HFF-Myc (cell line): ENCODE results near the gene RAD54L.

ENCODE experiments used
- DNase-seq: peaks from one replicate; pipeline ENCODE4 v3.0.0-alpha.2; 2011; ENCODE audit warnings: low read depth; ENCODE audit errors: extremely low read depth
- H3K4me3 ChIP-seq: replicated peaks from 2 replicates; pipeline ENCODE4 v1.5.1; 2011; ENCODE audit warnings: low read depth, mild to moderate bottlenecking, control low read depth, low read length
- TF ChIP-seq, protein P1 (sequence below): IDR thresholded peaks from 2 replicates; pipeline ENCODE4 v1.5.1; 2012; ENCODE audit warnings: mild to moderate bottlenecking, low read depth, low read length, control low read depth; ENCODE audit errors: missing control alignments

RAD54L gene

DNA sequence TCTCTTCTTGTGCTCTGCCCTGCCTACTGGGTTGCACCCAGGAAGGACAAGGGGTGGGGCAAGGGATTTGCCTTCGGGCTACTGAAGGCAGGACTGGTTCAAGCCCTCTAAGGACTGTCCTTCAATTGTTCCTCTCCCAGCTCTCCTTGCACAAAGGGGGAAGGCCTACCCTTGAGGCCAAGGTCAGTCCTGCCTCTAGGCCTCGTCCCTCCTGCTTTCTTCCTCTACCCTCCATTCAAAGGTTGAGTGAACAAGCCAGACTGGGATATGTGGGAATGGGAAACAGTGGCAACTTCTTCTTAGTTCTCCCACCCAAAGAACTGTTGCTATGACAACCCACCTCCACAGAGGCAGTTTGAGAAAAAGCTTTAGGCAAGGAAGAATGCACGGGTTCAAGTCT, 41.8 kb upstream of the RAD54L start:
- H3K4me3 ChIP-seq = no peak overlapping the region
- TF ChIP-seq, protein P1, sequence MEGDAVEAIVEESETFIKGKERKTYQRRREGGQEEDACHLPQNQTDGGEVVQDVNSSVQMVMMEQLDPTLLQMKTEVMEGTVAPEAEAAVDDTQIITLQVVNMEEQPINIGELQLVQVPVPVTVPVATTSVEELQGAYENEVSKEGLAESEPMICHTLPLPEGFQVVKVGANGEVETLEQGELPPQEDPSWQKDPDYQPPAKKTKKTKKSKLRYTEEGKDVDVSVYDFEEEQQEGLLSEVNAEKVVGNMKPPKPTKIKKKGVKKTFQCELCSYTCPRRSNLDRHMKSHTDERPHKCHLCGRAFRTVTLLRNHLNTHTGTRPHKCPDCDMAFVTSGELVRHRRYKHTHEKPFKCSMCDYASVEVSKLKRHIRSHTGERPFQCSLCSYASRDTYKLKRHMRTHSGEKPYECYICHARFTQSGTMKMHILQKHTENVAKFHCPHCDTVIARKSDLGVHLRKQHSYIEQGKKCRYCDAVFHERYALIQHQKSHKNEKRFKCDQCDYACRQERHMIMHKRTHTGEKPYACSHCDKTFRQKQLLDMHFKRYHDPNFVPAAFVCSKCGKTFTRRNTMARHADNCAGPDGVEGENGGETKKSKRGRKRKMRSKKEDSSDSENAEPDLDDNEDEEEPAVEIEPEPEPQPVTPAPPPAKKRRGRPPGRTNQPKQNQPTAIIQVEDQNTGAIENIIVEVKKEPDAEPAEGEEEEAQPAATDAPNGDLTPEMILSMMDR = no peak
- DNase-seq = no peak

DNA sequence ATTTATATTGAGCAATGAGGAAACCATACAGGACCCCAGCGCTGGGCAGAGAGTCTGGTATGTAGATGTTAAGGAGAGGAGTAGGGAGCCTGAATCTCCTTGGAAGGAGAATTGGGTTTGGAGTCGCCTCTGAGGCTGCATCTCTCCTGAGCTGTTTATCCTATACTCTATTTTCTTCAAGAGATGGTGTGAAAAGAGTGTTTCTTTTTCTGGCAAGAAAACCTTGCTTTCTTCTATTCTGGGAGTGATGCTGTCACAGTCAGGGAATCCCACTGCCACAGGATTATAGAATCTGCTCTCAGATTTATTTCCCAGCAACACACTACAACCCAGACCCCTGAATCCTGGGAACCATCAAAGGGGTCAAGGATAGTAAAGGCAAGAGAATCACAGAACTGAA, 41.2 kb upstream of the RAD54L start:
- TF ChIP-seq, protein P1 = no peak
- no peak for DNase-seq
- H3K4me3 ChIP-seq = no peak overlapping the region

DNA sequence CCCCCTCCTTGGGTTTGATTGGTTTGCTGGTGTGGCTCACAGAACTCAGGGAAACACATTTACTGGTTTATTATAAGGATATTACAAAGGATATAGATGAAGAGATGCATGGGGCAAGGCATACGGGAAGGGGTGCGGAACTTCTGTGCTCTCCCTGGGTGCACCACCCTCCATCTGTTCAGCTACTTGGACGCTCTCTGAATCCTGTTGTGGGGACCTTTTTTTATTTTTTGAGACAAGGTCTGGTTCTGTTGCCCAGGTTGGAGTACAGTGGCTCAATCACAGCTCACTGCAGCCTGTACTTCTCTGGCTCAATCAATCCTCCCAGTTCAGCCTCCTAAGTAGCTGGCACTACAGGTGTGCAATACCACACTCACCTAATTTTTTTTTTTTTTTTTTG, 37.0 kb upstream of the RAD54L start:
- H3K4me3 ChIP-seq = no peak overlapping the region
- TF ChIP-seq, protein P1 = no peak
- DNase-seq = no peak

DNA sequence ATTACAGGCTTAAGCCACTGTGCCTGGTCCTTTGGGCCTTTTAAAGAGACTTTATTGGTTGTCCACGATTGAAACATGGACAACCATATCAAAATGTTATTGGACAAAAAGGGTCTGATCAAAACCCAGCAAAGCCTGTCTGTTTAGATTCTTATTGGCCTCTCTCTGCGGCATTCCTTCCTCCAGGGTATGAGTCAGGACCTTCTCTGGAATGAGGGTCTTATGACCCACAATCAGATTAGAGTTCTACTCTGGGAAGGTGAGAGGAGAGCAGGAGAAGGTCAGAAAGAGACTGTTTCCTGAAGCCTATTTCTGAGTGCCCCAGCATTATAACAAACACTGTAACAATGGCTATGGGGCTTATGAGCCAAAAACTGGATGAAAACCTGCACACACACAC, 36.5 kb upstream of the RAD54L start:
- TF ChIP-seq, protein P1 = no peak
- DNase-seq = no peak
- H3K4me3 ChIP-seq = no peak overlapping the region

DNA sequence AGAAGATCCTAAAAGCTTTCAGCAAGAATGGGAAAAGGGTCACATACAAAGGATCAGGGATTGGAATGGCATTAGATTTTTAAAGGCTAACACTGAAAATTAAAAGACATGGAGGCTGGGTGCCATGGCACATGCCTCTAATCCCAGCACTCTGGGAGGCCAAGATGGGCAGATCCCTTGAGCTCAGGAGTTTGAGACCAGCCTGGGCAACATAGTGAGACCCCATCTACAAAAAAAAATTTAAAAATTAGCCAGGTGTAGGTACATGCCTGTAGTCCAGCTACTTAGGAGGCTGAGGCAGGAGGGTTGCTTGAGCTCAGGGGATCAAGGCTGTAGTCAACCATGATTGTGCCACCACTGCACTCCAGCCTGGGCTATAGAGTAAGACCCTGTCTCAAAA, 32.1 kb upstream of the RAD54L start:
- no peak overlapping the region for H3K4me3 ChIP-seq
- TF ChIP-seq, protein P1 = no peak

DNA sequence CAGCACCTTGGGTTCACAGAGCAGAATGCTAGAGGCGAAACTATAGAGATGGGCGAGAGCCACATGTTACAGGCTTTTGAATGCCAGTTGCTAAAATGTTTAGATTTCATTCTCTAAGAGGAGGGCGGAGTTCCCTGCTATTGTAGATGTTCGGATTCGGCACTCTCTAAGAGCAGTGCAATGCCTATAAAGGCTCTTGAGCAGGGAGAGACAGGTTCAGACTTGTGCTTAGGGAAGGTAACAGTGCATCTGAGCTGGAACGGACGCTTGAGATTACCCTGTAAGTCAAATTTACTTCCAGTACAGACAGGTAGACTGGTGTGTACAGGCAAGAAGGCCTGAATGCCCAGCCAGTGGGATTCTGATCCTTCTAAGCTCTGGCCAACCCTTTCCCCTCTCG, 29.1 kb upstream of the RAD54L start:
- no peak overlapping the region for H3K4me3 ChIP-seq
- DNase-seq = no peak
- TF ChIP-seq, protein P1 = no peak

More for the DNA sequence above, 32.1 kb upstream of the RAD54L start:
- no peak for DNase-seq

DNA sequence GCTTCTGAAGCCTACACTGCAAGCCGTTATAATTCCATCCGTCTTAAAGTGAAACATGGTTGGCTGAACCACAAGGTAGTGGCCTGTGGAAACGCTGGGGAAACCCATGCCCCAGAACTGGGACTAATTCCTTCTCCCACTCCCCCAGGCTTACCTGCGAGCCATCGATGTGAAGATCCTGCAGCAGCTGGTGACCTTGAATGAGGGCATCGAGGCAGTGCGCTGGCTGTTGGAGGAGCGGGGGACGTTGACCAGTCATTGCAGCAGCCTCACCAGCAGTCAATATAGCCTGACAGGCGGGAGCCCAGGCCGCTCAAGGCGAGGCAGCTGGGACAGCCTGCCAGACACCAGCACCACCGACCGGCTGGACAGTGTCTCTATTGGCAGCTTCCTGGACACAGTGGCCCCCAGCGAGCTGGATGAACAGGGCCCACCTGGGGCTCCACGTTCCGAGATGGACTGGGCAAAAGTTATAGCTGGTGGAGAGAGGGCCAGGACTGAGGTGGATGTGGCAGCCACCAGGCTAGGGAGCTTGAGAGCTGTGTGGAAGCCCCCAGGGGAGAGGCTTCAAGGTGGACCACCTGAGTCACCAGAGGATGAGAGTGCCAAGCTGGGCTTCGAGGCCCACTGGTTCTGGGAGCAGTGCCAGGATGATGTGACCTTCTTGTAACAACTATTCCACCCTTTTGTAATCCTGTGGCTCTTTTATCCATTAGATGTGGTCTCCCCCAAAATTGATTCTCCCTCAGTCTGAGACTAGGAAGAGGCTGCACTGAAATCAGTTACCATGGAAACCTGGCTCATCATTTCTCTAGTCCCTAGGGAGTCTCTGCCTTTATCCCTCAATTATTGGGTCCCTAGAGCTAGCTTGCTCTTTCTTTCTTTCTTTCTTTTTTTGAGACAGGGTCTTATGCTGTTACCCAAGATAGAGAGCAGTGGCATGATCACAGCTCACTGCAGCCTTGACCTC, 27.7 kb upstream of the RAD54L start:
- no peak for DNase-seq
- TF ChIP-seq, protein P1 = no peak
- no peak overlapping the region for H3K4me3 ChIP-seq
